ENCODE measurements around the gene AMD1.
"Not testable (repeated sequence)": the region's sequence is repeated elsewhere in the genome, so short reads cannot be mapped to it uniquely, and the experiment has no call there.

Gene AMD1

DNA sequence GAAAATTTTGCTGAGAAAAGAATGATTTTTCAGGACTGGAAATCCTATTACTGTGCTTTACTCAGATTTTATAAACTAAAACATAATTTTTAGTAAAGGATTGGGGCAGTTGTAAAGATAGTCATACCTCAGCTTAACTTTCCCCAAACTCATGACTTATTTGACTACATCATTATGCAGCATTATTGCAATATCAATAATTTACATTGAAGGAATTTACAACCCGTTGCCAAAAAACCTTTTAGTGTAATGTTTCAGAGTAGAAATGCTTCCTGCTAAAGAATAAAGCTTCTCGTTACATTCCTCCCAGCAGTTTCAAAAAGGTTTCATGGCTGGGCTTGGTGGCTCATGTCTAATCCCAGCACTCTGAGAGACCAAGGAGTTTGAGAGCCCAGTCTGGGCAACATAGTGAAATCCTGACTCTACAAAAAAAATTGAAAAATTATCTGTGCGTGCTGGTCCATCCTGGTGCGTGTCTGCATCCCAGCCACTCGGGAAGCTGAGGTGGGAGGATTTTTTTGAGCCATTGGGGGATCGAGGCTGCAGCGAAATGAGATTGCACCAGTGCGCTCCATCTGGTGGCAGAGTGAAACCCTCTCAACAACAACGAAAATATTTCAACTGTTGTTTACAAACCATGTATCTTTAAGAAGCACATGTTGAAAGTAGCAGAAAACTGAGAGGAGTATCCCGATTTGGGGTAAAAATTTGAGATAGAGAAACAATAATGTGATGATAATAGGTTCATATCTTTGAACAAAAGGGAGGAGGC, 4.4 kb downstream of the AMD1 start:
- DNase-seq = peak; percentile 29

DNA sequence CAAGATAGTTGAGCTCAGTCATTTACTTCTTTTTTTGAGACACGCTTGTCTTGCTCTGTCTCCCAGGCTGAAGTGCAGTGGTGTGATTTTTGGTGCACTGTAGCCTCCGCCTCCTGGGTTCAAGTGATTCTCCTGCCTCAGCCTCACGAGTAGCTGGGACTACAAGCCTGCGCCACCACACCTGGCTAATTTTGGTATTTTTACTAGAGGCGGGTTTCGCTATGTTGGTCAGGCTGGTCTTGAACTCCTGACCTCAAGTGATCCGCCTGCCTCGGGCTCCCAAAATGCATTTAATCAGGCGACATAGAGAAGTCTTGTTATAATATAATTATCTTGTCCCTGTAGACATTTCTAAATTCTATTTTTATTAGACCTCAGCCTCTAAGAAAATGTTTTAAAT, 6.1 kb downstream of the AMD1 start:
- no peak for DNase-seq

GRCh38 chr6:110881546-110882273, 7.1 kb downstream of the AMD1 start:
- no peak for DNase-seq

DNA sequence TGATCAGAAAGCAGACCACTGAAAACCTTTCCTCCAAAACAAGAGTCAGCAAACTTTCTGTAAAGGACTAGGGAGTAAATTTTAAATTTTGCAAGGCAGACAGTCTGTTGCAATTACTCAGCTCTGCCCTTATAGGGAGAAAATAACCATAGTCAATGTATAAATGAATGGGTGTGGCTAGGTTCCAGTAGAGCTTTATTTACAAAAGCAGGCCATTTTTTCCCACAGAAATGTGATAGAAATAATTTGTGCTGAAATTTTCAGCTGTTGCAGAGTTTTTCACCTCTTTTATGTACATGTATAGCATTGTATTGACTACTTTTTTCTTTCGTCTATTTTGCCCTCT, 7.7 kb downstream of the AMD1 start:
- no peak for DNase-seq

DNA sequence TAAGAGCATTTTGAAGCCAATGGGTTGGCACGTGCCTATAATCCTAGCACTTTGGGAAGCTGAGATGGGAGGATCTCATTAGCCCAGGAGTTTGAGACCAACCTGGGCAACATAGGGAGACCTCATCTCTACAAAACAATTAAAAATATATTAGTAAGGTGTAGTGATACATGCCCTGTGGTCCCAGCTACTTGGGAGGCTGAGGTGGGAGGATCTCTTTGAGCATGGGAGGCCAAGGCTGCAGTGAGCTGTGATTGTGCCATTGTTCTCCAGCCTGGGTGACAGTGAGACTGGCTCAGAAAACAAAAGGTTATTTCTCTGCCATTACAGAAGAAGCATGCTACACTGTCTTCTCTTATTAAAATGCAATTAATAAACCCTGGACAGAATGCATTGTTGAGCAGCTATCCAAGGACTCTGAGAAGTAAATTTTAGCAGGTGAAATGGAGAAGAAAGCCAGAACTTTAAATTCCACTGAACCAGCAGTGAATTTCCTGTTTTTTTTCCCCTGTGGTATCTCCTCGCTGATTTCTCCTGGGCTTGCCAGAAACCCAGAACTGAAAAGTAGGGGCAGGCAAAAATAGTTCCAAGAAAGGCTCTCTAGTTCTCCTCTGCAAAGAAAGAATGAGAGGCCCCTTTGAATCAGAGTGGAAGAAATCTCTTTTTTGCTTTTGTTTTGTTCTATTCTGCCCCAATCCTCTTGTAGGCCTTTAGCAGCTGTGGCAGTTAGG, 8.4 kb downstream of the AMD1 start:
- no peak for DNase-seq

DNA sequence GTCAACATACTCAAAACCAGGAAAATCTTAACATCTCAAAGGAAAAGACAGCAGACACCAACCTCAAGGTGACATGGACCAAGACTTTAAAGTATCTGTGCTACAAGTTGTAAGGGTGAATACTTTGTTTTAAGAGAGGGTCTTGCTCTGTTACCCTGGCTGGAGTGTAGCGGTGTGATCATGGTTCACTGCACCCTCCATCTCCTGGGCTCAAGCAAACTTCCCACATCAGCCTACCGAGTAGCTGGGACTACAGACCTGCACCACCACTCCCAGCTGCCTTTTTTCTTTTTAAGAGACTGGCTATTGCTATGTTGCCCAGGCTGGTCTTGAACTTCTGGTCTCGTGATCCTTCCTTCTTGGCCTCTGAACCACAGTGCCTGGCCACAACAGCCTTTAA, 9.7 kb downstream of the AMD1 start:
- no peak for DNase-seq

DNA sequence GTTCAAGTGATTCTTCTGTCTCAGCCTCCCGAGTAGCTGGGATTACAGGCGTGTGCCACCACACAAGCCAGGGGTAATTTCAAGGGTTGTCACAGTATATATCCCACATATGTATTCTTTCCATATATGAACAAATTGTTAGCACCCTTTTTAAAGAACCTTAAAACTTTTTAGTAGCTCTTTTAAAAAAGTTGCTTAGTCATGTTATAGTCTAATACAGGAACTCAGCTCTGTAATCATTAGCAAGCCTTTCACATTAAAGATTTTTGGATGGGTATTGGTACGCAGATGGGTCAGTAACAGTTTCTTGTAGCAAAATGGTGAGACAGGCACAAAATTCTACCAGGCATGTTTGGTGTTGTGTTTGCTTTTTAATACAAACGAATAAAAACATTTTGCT, 10.9 kb downstream of the AMD1 start:
- DNase-seq = no peak

GRCh38 chr6:110886555-110887167, 12.1 kb downstream of the AMD1 start:
- DNase-seq = no peak

DNA sequence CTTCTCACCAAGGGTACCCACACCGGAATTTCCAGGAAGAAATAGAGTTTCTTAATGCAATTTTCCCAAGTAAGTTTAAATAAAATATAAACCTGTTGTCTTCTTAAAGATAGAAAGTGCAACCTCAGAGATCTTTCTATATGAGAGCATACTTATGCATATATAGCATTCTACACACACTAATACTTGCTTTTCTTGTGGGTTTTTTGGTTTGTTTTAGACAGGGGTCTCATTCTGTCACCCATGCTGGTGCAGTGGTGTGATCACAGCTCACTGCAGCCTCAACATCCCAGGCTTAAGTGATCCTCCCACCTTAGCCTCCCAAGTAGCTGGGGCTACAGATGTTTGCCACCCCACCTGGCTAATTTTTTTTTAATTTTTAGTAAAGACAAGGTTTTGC, 15.7 kb downstream of the AMD1 start:
- DNase-seq = no peak

- DNase-seq = no peak
Observed at GRCh38 chr6:110895907-110896608, 21.5 kb downstream of the AMD1 start.

GRCh38 chr6:110897433-110897832, 22.8 kb downstream of the AMD1 start:
- no peak for DNase-seq

GRCh38 chr6:110898111-110898510, 23.5 kb downstream of the AMD1 start:
- no peak for DNase-seq

DNA sequence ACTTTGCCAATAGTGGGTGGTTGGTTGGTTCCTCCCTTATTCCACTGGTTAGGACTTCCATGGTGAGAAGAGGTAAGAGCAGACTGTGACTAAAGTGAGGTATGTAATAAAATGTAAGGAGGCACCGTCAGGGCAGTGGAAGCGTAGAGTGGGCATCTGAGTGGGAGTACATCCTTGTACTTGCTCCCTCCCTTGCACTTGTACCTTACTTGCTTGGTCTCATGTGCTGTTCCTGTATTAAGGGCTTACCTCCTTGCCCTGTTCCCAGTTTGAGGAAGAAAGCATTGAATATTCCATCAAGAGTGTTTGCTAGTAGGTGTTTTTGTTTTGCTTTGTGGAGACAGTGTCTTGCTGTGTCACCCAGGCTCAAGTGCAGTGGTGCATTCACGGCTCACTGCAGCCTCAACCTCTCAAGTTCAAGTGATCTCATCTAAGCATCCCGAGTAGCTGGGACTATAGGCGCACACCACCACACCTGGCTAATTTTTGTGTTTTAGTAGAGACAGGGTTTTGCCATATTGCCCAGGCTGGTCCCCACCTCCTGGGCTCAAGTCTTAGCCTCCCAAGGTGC, 25.5 kb downstream of the AMD1 start:
- no peak for DNase-seq

- DNase-seq = not testable (repeated sequence)
Observed at GRCh38 chr6:110901601-110902000, 27.0 kb downstream of the AMD1 start.

GRCh38 chr6:110902091-110902490, 27.5 kb downstream of the AMD1 start:
- no peak for DNase-seq

GRCh38 chr6:110906273-110906672, 31.7 kb downstream of the AMD1 start:
- not testable (repeated sequence) for DNase-seq

DNA sequence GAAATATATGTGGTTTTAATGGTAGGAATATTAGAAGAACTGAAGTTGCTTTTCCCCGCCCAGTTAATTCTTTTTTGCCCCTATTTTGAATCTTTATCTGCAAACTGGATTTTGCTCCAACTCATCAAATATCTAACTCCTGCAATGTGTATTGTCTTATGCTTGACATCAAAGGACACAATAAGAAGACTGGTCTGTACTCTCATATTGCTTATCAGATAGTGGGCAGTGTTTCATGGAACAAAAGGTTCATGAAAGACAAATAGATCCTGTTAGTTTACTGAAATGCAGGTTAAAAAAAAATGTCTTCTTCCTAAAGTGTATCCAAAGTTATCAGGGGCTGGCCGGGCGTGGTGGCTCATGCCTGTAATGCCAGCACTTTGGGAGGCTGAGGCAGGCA, 56.2 kb downstream of the AMD1 start:
- no peak for DNase-seq

GRCh38 chr6:110933912-110934311, 59.3 kb downstream of the AMD1 start:
- DNase-seq = no peak

- DNase-seq = no peak
Observed at GRCh38 chr6:110934381-110934898, 59.9 kb downstream of the AMD1 start.

- DNase-seq = no peak
Observed at GRCh38 chr6:110935171-110935570, 60.6 kb downstream of the AMD1 start.

GRCh38 chr6:110938171-110938570, 63.6 kb downstream of the AMD1 start:
- DNase-seq = no peak
